HG03558 (cell line): Measurements from ENCODE around the gene PRKAG2.

Experiments
- ATAC-seq: cut with Tn5 transposase; IDR thresholded peaks from one replicate; pipeline ENCODE4 v1.9.1; 2021; ENCODE audit warnings: moderate number of reproducible peaks; ENCODE audit not compliant: unreplicated experiment; ENCODE audit errors: extremely low read depth

Gene PRKAG2

GRCh38 chr7:151707757-151708156 lies 169.2 kb downstream of the PRKAG2 start:
- no peak for ATAC-seq

- ATAC-seq: no peak
These were observed 169.8 kb downstream of the PRKAG2 start for GRCh38 chr7:151707105-151707469.

- ATAC-seq: no peak
These were observed 170.4 kb downstream of the PRKAG2 start for GRCh38 chr7:151706277-151707104.

- no peak for ATAC-seq
These were observed 171.2 kb downstream of the PRKAG2 start for GRCh38 chr7:151705636-151706276.

GRCh38 chr7:151704960-151705635 lies 171.8 kb downstream of the PRKAG2 start:
- no peak for ATAC-seq

- ATAC-seq: no peak
These were observed 172.5 kb downstream of the PRKAG2 start for GRCh38 chr7:151704299-151704959.

- no peak for ATAC-seq
These were observed 174.0 kb downstream of the PRKAG2 start for GRCh38 chr7:151702961-151703360.

GRCh38 chr7:151700586-151701165 lies 176.2 kb downstream of the PRKAG2 start:
- no peak for ATAC-seq

GRCh38 chr7:151699928-151700319 lies 177.0 kb downstream of the PRKAG2 start:
- no peak for ATAC-seq

- no peak for ATAC-seq
These were observed 177.6 kb downstream of the PRKAG2 start for GRCh38 chr7:151699147-151699927.

- no peak for ATAC-seq
These were observed 179.0 kb downstream of the PRKAG2 start for GRCh38 chr7:151697942-151698341.

- no peak for ATAC-seq
These were observed 179.4 kb downstream of the PRKAG2 start for GRCh38 chr7:151697515-151697895.

GRCh38 chr7:151696721-151697514 lies 180.0 kb downstream of the PRKAG2 start:
- ATAC-seq: no peak

- ATAC-seq: no peak
These were observed 180.9 kb downstream of the PRKAG2 start for GRCh38 chr7:151695951-151696541.

GRCh38 chr7:151694828-151695580 lies 181.9 kb downstream of the PRKAG2 start:
- ATAC-seq: no peak

GRCh38 chr7:151694441-151694827 lies 182.5 kb downstream of the PRKAG2 start:
- no peak for ATAC-seq

GRCh38 chr7:151693140-151693539 lies 183.8 kb downstream of the PRKAG2 start:
- ATAC-seq: no peak

- no peak for ATAC-seq
These were observed 184.2 kb downstream of the PRKAG2 start for GRCh38 chr7:151692721-151693120.
